A673 (cell line): ENCODE results near the gene ALKAL2.

Experiments used
- CTCF ChIP-seq: fragments of 300-800, 200-600 bp; sonication (generic); conservative IDR thresholded peaks from 2 replicates; pipeline ENCODE4 v1.5.1; 2017; ENCODE audit warnings: low read depth, mild to moderate bottlenecking, antibody characterized with exemption, low read length, moderate library complexity, mixed read lengths
- EZH2 ChIP-seq: fragments of 200-600 bp; sonication (generic); IDR thresholded peaks from 2 replicates; pipeline ENCODE4 v1.6.1; 2017; ENCODE audit warnings: borderline replicate concordance, low read depth, mild to moderate bottlenecking, mixed read lengths, antibody characterized with exemption, low read length; ENCODE audit not compliant: poor library complexity, severe bottlenecking

- TF ChIP-seq EZH2 (no peak), CTCF (0 out of 2 replicates have a peak, but pooled peaks have one; percentile 10)
Measured at GRCh38 chr2:274503-274902, 13.4 kb downstream of the ALKAL2 start.
